HG03108 (cell line): Measurements from ENCODE around the gene TMEM168.

Source experiments
- ATAC-seq: cut with Tn5 transposase; IDR thresholded peaks from one replicate; pipeline ENCODE4 v1.9.1; 2021; ENCODE audit warnings: moderate library complexity; ENCODE audit not compliant: unreplicated experiment

The TMEM168 gene

DNA sequence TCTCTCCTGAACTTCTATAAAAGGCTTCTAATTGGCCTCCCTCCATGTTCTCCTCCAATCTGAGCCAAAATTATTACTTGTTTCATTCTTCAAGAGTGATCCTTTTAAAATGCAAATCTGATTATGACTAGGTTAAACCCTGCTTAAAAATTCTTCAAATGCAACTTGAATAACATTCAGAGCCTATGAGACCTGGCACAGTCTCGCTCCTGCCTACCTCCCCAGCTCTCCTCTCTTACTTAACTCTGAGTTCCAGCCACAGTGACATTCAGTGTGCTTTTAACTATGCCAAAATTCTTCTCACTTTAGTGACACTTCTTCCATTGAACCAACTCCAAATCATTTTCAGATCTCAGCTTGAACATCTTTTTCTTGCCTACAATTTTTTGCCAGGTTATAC is 68.8 kb downstream of the TMEM168 start:
- no peak for ATAC-seq

DNA sequence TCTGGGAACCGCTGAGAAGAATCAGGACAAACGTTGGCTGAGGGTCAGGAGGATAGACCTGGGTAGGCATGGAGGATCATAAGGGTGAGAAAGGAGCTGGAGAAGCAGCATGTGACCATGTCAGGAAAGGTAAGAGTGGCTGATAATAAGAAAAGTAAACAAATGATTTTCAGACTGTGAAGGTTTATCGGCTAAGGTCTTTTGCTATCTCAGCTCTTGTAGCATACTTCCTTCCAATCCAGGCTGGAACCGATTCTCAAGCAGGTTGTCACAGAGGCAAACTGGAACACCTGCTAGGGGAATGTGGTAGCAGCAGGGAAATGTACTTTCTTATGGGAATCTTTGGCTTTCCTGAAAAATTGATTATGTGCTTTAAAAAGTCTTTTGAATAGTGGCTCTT is 74.7 kb downstream of the TMEM168 start:
- no peak for ATAC-seq

DNA sequence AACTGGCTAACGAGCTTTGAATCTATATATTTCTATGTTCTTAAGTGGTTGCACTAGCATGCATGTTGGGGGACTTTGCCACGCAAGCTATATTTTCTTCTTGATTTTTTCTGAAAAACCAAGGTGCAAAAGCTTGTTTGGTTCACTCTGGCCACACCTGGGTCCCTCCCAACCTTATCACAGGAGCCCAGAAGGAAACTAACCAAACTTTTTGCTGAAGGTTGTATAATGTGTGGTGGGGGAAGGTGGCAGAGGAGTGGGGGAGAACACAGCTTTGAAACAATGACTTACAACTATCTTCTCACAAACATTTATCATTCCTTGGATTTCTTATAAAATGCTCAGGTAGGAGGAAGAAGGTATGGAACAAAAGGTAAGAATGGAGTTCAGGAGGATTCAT is 75.3 kb downstream of the TMEM168 start:
- no peak for ATAC-seq
